Measurements from ENCODE around the gene LAMA1.
A peak's percentile ranks its signal among the peaks of the same experiment; 100 is the strongest.

LAMA1 gene

DNA sequence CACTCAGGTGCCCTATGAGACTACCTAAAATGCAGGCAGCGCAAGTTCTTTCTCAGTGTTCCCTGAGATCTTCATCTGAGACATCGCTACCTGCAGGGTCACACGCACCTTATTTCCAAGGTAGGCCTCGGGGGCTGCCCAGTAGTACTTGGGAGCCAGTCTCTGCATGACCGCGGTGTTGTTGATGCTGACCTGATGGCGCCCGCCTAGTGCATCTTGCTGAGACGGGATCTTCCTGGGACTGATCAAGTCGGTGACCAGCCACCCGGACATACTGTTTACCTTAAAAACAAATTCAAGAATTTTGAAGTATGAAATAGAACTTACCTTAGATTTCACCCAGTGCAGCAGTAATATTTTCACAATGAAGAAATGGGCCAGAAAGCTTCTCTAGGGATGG, 80.1 kb downstream of the LAMA1 start:
- no peak for DNase-seq

DNA sequence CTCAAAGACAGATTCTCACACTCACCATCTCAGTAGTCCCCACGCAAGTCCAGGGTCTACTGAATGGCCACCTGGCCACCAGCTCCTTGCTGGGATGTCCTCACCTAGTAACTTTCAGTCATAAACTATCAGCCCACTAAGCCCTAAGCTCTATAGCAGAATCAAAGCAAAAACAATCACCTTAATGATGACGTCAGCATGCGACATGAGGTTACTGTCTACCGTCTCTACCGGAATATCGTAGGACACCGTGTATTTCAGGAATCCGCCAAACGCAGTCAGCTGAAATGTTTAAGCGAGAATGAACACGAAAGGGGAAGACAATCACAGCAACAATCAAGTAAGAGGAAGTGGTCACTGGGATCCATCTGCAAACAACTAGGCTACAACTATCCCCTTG, 81.8 kb downstream of the LAMA1 start:
- DNase-seq, result peak; percentile 3

DNA sequence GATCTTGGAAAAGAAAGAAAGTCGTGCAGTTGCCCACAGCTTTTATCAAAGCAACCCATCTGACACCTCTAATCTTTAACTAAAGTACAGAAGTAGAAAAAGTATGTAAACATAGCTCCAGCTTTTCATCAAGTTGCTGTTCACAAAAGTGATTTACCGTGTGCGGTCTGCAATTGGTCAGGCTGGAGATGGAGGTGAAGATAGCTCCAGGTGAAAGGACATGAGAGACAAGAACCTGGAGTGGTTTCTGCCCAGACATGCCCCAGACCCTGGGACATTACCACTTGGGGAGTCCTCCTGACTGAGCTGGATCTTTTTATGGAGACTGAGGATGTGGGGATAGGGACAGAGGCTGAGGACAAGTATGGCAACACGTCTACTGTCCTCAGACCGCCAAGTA, 82.7 kb downstream of the LAMA1 start:
- DNase-seq, result no peak

DNA sequence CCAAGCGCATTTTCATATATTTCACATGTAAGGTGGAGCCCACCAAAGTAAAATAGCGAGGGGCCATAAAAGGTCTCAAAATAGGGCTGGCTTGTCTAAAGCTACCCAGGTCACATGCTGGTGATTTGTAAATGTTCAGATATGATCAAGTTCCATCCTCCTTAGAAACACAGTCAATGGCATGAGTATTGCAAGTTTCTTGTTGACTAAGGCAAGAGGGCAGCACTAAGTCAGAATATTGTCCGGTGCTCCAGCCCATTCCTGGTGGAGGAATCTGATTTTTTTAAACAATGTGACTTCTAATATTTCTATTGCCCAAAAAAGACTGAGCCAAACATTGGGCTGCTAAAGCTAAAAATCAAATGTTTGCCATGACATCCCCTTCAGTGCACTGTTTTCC, 85.1 kb downstream of the LAMA1 start:
- no peak for DNase-seq

DNA sequence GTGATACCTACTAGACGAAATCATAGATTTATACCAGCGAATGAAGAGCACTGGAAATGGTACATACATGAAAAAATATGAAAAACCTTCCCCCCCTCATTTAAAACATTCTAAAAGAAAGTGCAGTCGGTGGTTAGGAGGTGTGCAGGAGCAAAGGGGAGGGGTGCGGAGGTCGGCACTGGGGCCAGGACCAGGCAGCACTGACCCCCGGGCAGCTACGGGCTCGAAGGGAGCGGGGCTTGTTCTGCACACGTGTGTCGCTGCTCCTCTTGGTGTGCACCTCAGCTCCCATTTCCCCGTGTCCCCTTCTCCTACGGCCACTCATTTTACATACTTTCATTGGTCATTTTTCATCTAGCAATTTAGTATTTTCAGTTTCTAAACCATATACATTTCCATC, 89.0 kb downstream of the LAMA1 start:
- DNase-seq, result no peak

DNA sequence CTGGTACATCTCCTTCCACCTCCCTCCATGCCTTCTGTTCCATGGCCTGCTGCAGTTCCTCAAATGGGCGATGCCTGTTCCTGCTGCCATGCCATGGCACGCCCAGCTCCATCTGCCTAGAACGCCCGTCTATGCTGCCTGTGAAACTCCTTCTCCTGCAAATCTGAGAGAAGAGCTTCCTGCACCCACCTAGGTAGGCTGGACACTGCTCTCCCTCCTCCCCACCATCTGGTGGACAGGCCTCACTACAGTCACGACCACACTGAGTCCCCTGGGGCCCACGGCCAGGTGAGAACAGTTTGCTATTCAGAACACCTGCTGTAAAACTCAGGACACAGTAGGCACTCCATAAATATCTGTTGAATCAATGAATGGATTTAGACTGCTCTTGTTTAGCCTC, 92.4 kb downstream of the LAMA1 start:
- DNase-seq, result no peak

DNA sequence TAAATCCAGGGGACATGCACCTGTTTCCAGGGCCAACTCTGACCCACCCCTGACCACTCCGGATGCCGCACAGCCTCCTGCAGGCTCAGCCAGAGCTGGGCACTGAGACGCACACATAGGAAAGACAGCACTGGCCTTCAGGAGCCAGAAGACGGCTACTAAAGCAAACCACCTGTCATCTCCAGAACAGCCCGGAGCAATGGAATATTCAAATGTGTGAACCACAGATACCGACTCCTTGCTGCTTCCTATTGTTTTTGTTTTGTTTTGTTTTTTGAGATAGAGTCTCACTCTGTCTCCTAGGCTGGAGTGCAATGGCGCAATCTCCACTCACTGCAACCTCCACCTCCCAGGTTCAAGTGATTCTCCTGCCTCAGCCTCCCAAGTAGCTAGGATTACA, 94.0 kb downstream of the LAMA1 start:
- no peak for DNase-seq

DNA sequence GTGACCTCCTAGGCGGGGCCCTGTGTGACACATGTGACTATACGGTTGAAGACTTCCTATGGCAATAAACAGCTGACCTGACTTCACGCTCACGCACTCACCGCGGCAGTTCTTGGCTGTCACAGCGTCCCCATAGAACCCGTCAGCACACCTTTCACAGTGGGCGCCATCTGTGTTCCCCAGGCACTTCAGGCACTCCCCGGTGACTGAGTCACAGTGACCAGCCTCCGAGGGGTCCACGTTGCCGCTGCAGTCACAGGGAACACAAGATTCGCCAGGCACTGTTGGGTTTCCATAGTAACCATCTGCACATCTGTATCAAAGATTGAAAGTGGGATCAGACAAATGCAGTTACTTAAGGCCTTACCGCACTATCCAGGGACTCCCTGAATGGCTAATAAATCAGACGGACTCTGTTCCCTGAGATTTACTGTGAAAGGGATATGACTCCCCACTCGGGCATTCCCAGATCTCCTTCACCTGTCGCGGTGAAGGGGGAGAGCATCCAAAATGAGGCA, 94.5 kb downstream of the LAMA1 start:
- no peak for DNase-seq

DNA sequence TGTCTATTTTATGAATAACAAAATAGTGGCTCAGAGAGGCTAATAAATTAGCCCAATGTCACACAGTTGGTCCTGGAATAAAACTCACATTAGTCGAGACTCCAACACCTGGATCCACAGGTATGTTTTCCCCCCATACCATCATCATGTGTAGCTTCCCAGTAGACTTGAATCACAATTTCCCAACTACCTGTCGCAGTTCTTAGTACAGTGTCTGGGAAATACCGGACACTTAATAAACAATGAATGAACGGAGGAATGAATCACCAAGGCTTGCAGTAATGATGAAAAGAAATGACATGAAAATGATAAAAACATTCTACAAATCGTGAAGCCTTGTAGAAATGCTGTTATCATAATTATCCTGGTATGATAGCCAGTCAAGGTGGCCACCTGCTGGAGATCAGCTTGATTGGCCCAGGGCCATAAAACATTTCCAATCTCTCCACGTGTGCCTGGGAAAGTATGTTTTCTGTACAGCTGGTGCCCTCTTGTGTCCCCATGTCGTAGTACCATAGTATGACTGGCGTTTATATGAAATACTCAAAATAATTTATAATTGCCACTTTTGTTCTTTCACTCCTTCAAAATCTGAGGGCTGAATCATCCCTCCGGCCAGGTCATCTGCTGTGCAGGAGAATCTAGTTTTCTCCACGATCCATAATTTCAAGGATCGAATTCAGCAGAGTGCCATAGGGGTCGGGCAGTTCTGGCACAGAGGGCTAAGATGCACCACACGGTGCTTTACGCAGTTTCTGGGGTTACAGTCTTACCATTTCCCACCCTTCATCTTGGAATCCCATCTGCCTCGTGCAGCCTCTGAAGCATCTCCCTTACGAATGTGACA, 95.4 kb downstream of the LAMA1 start:
- no peak for DNase-seq

DNA sequence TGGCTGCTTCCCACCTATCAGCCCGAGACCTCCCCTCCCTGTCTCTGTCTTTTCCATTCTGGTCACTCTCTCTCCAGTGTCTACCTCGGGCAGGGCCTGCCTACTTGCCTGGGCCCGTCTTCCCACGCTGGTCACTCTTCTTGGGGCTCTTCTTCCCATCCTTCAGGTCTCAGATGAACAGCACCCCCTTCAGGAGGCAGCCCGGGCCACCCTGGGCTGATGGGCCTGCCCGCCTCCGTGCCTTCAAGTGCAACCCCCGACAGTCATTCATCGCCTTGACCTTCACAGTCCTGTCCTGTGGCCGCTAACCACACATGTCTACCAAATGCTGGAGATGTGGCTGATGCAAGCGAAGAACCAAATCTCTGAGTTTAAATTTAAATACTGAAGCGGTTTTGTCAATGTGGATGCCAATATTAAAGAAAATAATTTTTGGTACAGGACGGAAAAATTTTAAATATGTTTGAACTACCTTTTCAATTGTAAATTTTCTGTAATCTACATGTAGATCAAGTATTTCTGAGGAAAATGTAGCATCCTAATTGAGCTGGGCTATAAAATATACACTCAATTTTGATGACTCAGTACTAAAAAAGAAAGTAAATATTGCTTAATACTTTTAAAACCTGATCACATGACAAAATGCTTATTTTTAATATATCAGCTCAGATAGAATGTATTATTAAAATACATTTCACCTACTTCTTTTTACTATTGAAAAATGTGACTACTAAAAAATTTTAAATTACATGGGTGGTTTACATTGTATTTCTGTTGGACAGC, 96.4 kb downstream of the LAMA1 start:
- DNase-seq, result no peak

DNA sequence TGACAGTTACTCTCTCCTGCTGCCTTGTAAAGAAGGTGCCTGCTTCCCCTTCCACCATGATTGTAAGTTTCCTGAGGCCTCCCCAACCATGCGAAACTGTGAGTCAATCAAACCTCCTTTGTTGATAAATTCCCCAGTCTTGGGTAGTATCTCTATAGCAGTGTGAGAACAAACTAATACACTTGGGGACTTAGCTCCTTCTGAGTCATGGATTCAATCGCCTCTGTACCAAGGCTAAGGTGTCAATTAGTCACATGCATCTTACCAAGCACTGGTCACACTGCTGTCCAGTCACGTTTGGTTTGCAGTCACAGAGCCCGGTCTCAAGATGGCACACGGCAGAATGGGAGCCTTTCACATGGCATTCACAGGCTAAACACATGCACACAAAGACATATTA, 100.6 kb downstream of the LAMA1 start:
- DNase-seq, result no peak

DNA sequence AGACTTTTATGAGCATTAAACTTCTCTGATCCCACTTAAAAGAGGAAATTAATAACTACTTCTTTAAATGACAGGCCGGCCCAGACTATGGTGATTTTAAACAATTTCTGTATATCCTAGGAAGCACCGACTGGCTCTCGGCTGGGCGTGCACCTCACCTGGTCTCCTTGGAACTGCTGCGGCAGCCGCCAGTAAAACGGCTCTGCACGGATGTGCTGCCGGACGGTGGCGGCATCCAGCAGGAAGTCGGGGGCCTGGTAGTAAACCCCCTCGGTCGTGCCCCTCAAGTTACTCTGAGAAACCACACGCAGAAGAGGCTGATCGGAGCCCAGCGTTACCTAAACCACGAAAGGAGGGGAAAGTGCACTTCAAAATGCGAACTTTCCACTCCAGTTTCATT, 106.5 kb downstream of the LAMA1 start:
- DNase-seq, result no peak

DNA sequence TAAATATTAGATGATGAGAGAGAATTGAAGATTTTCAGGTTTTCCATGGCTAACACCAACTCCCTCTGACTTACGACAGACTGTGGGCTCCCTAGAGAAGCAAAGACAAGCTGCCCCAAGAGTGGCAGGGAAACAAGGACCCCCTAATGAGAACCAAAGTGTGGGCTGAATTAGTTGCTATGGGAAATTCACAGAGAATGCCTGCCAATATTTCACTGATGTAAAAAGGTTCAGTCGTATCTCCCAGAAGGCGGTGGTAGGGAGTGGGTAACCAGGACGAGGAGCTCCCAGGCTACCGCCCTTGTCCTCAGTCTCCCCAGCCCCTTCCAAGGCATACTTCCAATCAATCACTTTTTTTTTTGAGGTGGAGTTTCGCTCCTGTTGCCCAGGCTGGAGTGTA, 113.6 kb downstream of the LAMA1 start:
- no peak for DNase-seq

DNA sequence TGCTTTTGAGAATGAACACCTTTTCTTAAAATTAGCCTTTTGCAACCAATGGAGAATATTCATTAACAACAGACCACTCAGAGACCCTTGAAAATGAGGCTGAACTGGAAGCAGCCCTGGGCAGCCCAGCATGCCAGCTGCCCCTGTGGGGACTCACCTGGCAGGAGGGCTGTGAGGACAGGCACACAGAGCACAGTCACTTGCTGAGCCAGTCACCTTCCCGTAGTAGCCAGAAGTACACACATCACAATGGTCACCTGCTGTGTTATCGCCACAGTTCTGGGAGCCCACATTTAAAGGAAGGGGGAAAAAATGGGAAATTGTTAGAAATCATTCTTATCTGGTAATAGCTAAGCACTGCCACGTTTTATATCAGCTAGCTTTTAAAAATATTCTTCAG, 115.5 kb downstream of the LAMA1 start:
- no peak for DNase-seq

DNA sequence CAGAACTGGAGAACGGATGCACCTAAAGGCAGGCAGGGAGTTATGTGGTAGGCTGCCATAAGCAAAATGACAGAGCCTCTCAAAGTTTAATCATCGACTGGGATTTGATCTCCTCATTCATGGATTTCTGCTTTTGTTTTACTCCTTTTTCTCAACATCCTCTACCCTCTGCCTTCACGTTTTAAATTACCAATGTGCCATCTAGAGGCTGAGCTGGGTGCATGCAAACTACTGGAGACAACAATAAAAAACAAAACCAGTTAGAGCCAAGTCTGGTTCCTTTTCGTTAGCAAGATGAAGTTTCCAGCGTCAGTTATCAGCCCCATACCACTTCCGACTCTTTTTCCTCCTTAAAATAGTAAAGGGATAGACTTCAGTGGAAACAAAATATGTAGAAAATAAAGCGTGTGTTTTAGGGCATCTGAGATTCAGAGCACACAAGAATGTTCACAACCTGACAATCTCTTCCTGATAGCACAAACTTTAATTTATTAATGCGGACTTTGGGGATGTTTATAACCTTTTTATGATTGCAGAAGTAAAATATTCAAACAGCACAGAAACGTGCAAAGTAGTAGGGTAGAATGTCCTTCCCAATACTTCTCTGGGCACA, 117.0 kb downstream of the LAMA1 start:
- DNase-seq, result no peak

DNA sequence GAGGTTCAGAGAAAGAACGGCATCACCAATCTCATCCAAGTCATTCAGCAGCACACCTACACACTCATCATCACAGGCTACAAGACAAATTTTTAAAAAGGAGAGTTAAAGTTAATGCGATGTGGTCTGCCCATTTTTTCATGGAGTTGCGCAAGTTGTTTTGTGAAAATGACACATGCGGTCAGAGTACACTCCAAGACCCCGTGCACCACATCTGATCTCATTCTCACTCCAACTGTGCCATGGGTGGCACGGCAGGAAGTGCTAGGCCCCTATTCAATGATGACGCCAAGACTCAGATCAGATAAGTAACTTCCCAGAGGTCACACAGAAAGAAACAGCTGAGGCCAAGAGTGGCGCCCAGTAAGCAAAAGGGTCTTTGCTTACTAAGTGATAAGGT, 119.8 kb downstream of the LAMA1 start:
- DNase-seq, result no peak

DNA sequence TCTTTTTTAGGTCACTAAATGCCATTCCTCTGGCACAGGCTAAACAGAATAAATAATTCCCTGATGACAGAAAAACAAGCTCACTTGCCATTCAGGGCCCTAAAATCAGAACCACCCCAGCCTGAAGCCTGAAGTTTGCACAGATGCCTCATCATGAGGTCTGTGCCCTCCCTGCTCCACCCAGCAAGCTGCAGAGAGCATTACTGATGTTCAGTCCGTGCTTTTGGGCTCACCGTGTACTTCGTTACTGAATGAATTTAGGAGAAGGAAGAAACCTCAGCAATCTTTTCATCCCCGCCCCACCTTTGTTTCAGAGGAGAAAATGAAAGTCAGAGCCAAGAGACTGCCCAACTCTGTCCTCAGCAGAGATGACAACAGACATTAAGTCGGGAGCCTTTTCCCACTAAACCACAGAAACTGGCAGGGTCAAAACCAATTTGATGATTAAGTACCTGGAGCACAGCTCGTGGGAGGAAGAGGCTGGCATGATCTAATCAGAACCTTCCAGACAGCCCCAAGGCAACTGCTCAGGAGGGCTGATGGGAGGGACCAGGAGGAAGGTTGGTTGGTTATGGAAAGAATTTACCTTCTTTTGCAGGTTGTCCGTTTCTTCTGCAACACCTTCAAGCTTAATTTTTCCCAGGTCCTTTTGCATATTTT, 122.7 kb downstream of the LAMA1 start:
- DNase-seq, result no peak

DNA sequence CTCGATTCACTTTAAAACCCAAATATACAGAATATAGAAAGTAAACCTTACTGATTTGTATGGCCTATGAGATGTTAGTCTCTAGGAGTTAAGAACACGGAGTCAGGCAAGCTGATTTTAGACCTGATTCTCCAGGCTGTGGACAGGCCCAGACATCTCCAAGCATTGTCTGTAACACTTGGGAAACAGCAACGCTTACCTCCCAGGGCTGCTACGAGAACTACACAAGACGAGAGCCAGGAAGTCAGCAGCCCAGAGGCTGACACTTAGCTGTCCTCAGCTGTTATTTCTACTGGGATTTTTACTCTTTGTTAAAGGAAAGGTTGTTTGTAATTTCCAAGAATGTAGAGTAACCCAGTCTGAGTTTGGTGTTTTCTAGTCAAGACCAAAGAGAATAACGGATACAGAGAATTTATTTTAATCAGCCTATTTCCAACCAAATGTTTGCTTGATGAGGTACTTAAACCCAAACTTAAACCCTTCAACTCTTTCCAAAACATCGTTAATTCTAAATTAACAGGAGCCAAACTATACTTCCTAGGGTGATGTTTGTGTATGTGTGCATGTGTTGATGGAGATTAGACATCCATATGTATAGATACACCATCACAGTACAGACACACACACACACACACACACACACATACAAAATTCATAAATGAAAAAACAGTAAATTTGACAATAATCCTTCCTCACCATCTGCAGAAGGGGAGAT, 123.4 kb downstream of the LAMA1 start:
- no peak for DNase-seq

DNA sequence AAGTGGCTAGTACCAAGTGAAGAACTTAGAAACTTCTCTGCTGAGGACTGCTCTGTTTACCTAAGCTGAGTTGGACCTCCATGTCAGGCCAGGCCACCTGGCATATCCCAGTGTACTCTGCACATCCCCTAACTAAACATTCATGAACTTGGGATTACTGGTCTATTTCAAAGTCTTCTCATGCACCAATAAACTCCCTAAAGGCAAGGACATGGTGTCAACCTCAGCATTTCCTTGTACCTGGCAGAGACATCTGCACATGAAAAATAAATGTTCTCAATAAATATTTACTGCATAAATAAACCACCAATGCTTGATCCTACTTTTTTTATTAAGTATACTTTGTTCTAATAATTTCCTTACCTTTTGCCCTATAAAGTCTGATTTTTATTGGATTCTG, 124.8 kb downstream of the LAMA1 start:
- no peak for DNase-seq

DNA sequence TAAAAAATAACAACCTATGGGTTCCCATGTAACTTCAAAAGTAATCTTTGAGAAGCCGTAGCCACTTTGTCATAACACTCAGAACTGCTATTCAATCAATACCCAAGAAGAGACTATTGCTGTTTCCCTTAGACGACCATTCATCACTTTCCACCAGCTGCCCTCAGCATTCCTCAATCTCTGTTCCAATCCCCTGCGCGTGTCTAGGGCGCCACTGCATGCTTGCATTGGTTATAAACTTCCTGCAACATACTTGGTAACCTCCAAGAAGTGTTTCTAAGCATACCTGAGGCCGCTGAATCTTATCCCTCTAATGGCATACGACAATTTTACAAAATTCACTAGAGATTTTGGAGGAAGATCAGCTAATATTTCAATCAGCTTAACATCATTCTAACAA, 134.2 kb downstream of the LAMA1 start:
- no peak for DNase-seq

DNA sequence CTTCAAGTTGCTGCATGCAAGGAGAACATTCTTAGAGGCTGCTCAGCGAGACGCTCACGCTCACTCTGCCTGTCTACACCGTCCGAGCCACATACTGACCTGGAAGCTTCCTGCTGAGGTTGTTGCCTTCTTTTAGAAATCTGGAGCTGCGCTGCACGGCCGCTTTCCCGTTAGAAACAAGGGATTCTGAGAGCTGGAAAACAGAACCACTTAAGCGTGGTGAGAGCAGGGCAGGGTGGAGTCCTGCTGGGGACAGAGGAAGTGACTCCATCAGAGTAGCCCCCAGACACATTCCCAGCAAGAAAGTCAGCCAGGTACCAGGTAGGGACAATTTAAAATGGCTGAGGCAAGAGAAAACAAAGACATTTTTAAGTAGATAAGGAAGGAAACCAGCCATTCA, 135.2 kb downstream of the LAMA1 start:
- no peak for DNase-seq

DNA sequence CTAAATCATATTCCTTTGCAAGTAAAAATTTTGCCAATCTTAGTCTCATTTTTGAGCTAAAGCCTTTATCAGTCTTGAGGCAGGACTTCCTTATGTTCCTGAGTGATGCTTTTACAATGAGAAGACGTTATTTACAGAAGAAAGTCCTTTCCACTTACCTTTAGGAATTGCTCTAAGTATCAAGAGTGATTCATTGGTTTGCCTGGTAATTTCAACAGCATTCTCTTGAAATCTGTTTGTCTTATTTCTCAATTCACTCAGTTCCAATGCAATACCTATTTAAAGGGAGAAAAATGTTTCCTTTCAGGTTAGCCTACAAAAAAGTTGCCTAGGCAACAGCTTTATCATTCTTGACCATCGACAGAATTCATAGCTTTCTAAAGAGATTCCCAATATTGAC, 137.2 kb downstream of the LAMA1 start:
- DNase-seq, result no peak

DNA sequence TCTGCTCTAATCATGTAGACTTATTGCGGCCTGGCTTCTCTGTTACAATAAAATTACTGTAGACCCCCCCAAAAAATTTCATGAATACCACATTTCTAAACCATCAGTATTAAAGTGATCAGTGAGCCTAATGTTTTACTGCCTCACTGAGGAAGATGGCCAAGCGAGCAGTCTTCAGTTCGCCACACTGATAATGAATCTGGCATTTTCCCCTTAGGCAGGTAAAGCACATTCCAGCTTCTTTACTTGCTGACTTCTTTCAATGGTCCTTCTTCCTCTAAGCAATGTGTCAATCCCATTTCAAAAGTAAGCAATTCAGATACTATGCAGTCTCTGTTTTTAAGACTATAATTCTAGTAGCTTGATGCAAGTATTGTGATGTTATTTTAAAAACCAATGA, 137.6 kb downstream of the LAMA1 start:
- no peak for DNase-seq
